Measurements from ENCODE around the gene MTR.
A peak's percentile ranks its signal among the peaks of the same experiment; 100 is the strongest.
"Not testable (repeated sequence)": the region's sequence is repeated elsewhere in the genome, so short reads cannot be mapped to it uniquely, and the experiment has no call there.

MTR gene

GRCh38 chr1:236835491-236835890 lies 40.4 kb downstream of the MTR start:
- DNase-seq = no peak

DNA sequence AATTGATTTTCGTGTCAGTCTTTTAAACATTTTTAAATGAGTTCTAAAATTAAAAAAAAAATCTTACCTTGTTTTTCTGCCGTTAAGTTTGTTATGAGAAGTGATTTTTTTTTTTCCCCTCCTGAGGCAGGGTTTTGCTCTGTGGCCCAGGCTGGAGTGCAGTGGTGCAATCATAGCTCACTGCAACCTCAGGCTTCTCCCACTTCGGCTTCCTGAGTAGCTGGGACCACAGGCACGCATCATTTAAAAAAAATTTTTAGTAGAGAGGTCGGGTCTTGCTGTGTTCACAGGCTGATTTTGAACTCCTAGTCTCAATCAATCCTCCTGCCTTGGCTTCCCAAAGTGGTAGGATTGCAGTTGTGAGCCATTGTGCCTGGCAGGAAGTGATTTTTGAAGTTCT lies 41.1 kb downstream of the MTR start:
- DNase-seq = peak; percentile 44

GRCh38 chr1:236837115-236837514 lies 42.0 kb downstream of the MTR start:
- no peak for DNase-seq

DNA sequence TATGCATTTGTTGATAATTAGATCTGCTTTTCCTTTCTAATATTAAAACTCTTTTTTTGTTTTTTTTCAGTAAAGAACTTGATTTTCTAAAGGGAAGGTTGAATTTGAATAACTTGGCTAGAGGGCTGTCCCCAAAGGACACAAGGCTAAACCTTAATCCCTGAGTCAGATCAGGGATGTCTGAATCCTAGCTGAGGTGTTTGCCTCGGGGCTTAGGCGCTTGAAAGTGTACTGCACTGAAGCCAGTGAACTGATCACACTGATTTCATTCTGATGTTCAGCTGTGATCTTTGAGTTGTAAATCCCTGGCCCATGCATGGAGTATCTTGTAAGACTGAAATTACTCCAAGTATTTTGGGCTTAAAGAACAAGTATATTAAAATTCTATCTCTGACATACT lies 42.8 kb downstream of the MTR start:
- DNase-seq = no peak

- DNase-seq = no peak
These were observed 46.2 kb downstream of the MTR start for GRCh38 chr1:236841341-236841740.

DNA sequence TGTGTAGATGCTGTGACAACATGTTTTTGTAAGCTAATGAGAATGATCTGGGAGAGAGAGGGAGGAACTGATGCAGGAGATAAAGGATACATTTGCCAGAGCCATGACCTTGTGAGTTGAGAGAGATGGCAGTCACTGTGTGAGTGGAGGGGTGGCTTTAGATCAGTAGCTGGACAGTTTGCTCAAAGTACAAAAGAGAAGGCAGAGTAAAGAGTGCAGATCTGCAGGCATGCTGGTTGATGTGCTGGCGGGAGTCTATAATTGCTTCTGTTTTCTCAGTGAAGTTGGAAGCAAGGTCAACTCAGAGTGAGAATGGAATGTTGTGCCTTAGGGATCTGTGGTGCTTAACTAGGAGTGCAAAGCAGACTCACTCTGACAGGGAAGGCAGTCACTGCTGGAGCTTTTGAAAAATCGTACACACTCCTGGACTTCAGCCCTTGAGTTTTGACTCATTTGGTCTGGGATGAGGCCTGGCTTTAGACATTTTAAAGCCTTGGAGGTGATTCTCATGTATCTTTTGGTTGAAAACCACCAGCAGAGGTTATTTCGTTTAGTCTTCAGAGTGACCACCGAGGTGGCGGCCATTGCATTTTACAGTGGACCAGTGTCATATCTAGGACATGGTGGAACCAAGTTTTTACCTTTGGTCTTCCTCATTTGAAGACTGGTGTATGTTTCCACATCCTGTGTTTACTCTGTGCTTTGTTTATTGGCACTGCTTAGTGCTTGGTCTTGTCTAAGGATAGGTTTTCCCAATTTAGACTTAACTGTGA lies 49.6 kb downstream of the MTR start:
- no peak for DNase-seq

DNA sequence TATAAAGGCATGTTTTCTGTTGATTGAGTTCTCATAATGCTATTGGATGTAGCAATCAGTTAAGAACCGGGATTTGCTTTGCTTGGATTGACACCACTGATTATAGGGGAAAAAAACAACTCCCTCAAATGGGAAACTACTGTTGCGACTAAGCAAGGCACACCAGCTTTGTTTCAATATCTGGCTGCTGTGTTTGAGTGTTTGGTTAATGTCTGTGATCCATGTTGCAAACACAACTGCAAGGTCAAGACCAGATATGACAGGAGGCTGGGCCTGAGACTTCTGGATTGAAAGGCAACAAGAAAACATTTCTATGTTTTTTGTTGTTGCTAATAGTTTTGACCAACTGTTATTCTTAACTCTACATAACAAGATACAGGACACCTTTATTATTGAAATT lies 50.7 kb downstream of the MTR start:
- DNase-seq = no peak

DNA sequence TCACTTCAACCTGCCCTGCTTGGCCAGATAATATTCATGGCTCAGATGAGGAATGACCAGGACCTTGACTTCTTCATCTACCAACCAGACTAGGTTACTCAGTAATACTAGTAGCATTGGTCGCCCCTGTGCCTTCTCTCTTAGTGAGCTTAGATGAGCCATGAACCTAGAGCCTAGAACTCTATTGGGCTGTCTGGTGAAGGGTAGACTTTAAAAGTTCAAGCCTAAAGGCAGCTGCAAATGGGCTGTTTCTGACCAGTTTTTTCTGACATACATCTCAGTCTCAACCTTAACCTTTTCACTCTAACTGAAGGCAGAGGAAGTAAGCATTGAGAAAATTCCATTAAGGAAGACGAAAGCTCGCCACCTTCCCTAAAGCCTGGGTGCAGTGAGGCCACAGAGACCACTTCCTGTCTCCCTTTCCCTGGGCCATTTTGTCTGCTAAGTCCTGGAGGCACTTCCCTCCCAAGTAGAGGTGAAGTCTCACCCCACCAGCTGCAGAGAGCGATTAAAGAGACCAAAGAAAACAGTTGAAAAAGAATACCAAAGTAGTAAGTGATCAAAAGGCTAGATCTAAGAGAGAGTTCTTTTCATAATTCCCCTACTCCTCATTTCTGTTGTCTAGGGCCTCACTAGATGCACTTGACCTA lies 53.3 kb downstream of the MTR start:
- peak; percentile 2 for DNase-seq

DNA sequence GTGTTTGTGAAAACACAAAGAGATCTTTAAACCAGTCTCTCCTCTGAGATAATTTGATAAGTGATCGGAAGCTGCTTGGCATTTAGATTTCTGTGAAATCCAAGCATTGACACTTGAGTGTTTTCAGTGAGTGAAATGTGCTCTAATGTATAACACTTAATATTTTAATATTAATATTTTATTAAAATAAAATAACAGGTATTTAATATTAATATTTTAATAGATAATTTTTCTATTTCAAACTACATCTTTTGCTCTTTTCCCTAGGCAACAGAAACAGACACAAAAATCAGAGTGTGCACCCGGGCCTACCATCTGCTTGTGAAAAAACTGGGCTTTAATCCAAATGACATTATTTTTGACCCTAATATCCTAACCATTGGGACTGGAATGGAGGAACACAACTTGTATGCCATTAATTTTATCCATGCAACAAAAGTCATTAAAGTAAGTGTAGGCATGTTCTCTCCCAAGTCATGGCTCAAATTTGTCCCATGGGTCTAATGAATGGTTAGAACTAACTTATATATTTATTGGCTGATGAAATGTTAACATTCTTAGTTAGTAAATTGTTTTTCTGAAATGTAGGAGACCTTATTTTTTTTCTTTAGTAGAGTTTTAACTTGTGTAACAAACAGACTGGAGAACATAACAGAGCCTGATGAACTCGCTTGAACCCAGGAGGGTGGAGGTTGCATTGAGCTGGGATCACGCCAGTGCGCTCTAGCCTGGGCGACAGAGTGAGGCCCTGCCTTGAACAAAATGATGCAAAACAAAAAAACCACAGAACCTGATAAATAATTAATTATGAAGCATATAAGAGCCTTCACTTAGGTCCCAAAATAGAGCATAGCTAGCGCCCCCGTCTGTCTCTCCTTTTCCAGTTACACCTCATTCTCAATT lies 55.2 kb downstream of the MTR start:
- DNase-seq = no peak

DNA sequence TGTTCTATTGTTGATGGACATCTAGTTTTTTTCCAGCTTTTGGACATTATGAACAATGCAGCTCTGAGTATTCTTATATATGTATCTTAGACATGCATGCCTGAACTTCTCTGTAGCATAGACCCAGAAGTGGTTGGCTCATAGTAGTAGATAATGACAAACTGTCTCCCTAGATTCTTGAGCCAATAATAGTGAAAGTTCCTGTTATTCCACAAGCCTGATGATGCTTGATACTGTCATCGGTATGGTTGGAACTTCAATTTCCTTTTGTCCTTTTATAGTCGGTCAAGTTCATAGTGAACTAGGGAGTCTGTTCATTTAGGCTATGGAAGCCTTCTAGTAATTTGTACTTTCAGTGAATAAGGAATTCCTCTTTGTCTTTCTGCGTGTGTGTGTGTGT lies 56.8 kb downstream of the MTR start:
- DNase-seq = no peak

GRCh38 chr1:236853921-236854604 lies 59.0 kb downstream of the MTR start:
- no peak for DNase-seq

- DNase-seq = no peak
These were observed 59.5 kb downstream of the MTR start for GRCh38 chr1:236854605-236854983.

- not testable (repeated sequence) for DNase-seq
These were observed 61.6 kb downstream of the MTR start for GRCh38 chr1:236856649-236857048.

DNA sequence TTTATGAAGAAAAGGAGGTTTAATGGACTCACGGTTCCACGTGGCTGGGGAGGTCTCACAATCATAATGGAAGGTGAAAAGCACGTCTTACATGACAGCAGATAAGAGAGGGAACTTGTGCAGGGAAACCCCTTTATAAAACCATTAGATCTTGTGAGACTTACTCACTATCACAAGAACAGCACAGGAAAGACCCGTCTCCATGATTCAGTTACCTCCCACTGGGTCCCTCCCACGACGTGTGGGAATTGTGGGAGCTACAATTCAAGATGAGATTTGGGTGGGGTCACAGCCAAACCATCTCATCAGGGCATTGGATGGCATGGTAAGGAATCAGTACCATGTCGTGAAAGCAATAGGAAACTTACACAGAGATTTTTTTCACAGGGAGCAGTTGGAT lies 63.1 kb downstream of the MTR start:
- DNase-seq = no peak

- no peak for DNase-seq
These were observed 65.0 kb downstream of the MTR start for GRCh38 chr1:236860101-236860500.

DNA sequence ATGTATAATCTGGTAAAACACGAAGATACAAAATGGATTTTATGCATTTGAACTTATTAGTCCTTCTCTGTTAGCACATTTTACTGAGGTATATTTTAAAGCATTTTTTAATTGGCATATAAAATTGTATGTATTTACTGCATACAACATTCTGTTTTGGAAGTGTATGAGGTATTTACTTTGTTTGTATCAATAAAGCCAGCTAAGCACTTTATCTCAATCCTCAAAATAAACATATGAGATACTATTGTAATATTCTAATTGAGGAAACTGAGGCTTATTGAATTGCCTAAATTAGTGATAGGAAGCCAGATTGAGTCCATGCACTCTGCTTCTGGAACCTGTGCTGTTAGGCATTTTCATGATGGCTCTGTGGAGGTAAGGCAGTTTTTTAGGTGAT lies 65.6 kb downstream of the MTR start:
- no peak for DNase-seq

DNA sequence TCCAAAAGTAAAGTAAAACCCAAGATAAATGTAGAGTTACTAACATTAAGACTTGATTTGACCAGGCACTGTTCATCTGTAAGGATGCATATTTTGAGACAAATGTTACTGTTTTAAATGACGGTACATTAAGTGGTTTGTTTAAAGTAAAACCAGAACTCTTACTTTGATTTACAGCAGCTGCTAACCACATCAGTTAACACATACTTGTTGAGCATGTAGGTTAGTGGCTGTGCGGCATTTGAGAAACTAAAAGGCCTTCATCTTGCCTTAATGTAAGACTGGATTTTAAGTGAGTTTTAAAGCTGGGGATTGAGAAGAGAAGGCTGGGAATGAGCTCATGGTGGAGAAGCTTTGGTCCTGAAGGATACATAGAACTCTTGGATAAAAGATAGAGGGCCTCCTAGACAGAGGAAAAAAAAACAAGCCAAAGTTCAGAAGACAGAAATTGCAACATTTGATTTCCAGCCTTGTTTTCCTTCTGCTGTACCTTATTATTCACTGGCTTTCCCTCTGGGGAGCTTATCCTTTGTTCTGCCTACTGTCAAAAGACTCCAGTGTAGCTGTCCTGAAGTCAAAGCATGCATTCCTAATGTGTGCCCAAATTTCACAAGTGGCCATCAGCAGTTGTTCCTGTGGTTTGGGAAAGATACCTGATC lies 66.6 kb downstream of the MTR start:
- DNase-seq = no peak

DNA sequence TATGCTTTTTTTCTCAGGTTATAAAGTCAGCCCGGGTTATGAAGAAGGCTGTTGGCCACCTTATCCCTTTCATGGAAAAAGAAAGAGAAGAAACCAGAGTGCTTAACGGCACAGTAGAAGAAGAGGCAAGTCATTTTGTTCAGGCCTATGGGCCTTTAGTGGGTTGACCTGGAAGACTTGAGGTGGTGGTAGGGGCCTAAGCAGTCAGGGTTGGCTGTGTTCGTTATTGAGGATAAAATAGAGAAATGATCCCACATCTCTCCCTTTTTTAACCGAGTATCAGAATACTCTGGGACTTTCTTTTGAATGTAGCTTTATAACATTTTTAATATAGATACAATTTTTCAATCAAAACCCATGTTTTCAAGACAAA lies 67.1 kb downstream of the MTR start:
- no peak for DNase-seq

GRCh38 chr1:236862615-236863211 lies 67.6 kb downstream of the MTR start:
- no peak for DNase-seq

DNA sequence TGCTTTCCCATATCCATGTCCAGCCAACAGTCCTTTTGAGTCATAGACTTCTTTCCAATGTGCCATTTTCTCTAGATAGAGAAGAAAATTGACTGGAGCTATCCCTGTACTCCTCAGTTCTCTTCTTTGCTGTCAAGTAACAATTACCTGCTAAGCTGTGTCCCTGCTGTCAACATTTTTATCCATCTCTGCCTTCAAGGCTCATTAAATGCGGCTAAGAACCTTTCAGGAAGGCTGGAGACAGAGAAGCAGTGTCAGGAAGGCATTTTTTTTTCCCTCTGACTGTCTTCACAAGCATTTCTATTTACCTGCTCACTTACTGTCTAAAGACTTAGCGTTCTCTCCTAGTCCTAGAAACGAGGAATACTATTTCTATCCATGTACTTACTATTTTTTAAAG lies 69.1 kb downstream of the MTR start:
- DNase-seq = no peak

DNA sequence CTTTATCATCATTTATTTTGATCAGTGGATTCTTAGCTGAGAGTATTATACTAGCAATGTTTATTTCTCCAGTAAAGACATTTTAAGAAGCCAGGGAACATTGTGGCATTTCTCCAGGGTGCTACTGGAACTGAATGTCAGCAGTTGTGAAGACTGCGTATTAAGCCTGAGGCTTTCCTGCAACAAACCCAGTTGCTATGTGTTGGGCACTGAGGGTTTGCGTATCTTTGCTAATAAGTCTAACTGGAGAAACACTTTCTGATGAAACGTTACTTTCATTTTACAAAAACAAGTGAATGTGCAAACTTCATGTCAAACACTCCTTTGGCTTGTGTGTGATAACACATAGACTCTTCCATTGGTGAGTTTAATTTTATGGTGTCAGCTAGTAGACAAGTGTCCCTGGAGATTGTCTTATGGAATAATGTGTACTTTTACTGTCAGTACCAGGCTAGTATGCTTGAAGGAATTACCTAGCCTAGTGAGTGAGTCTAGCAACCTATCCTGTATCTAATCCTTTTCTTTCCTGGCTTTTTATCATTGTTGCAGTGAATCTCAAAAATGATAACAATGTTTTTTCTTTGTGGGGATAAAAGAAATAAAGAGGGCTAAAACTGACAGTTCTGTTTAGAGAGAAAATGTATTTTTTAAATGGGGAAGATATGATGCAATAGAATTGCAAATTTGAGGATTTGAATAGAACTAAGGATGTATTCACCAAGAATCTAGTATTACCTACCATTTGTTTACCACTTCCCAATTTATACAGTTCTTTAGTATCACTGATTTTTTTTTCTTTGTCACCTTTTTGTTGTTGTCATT lies 70.1 kb downstream of the MTR start:
- DNase-seq = no peak

GRCh38 chr1:236865818-236866155 lies 70.7 kb downstream of the MTR start:
- no peak for DNase-seq
